Measurements from ENCODE around the gene ALDH7A1.

ALDH7A1 gene

GRCh38 chr5:126527892-126528291 lies 67.1 kb downstream of the ALDH7A1 start:
- TF ChIP-seq ARNTL (CRISPR knock-in tag; IDR thresholded peaks at IDR 0.05; ENCODE audit: borderline replicate concordance, low read depth) (no peak), CREB5 (CRISPR knock-in tag; IDR thresholded peaks at IDR 0.05; ENCODE audit: low read depth) (no peak), BACH2 (CRISPR knock-in tag; IDR thresholded peaks at IDR 0.05; ENCODE audit: borderline replicate concordance) (no peak), ESRRG (CRISPR knock-in tag; IDR thresholded peaks at IDR 0.05) (no peak), CSDC2 (CRISPR knock-in tag; IDR thresholded peaks at IDR 0.05) (no peak), OSR1 (CRISPR knock-in tag; IDR thresholded peaks at IDR 0.05) (no peak), CSRNP3 (CRISPR knock-in tag; IDR thresholded peaks at IDR 0.05) (no peak), PPARA (CRISPR knock-in tag; IDR thresholded peaks at IDR 0.05; ENCODE audit: borderline replicate concordance) (no peak), ZFP3 (CRISPR knock-in tag; IDR thresholded peaks at IDR 0.05) (no peak), ZFP30 (CRISPR knock-in tag; IDR thresholded peaks at IDR 0.05) (no peak), ZNF565 (CRISPR knock-in tag; conservative IDR thresholded peaks at IDR 0.05; ENCODE audit: low read depth) (no peak), GLIS3 (CRISPR knock-in tag; IDR thresholded peaks at IDR 0.05) (no peak), ISL1 (CRISPR knock-in tag; IDR thresholded peaks at IDR 0.05) (no peak), POU6F1 (CRISPR knock-in tag; IDR thresholded peaks at IDR 0.05; ENCODE audit: borderline replicate concordance, low read depth) (no peak), TCF4 (CRISPR knock-in tag; IDR thresholded peaks at IDR 0.05; ENCODE audit: borderline replicate concordance) (no peak), PATZ1 (CRISPR knock-in tag; IDR thresholded peaks at IDR 0.05; ENCODE audit: borderline replicate concordance) (no peak)
- no peak for ATAC-seq

GRCh38 chr5:126527158-126527557 lies 67.9 kb downstream of the ALDH7A1 start:
- no peak for ATAC-seq
- no peak for TF ChIP-seq TCF4 (CRISPR knock-in tag; IDR thresholded peaks at IDR 0.05; ENCODE audit: borderline replicate concordance)
- TF ChIP-seq BACH2 (CRISPR knock-in tag; IDR thresholded peaks at IDR 0.05; ENCODE audit: borderline replicate concordance), result no peak
- no peak for TF ChIP-seq ZC3H10 (CRISPR knock-in tag; IDR thresholded peaks at IDR 0.05)
- no peak for TF ChIP-seq ZNF565 (CRISPR knock-in tag; conservative IDR thresholded peaks at IDR 0.05; ENCODE audit: low read depth)
- no peak for TF ChIP-seq PATZ1 (CRISPR knock-in tag; IDR thresholded peaks at IDR 0.05; ENCODE audit: borderline replicate concordance)
- no peak for TF ChIP-seq OSR1 (CRISPR knock-in tag; IDR thresholded peaks at IDR 0.05)

- no peak for ATAC-seq
- TF ChIP-seq CSDC2 (CRISPR knock-in tag; IDR thresholded peaks at IDR 0.05) (no peak), ZFP30 (CRISPR knock-in tag; IDR thresholded peaks at IDR 0.05) (no peak), GLIS3 (CRISPR knock-in tag; IDR thresholded peaks at IDR 0.05) (no peak), SNAI2 (CRISPR knock-in tag; IDR thresholded peaks at IDR 0.05) (no peak), RARB (CRISPR knock-in tag; IDR thresholded peaks at IDR 0.05) (no peak), ESRRG (CRISPR knock-in tag; IDR thresholded peaks at IDR 0.05) (no peak), TOX (CRISPR knock-in tag; IDR thresholded peaks at IDR 0.05; ENCODE audit: borderline replicate concordance) (no peak), CREB5 (CRISPR knock-in tag; IDR thresholded peaks at IDR 0.05; ENCODE audit: low read depth) (no peak), CSRNP3 (CRISPR knock-in tag; IDR thresholded peaks at IDR 0.05) (no peak), ZNF565 (CRISPR knock-in tag; conservative IDR thresholded peaks at IDR 0.05; ENCODE audit: low read depth) (no peak), PATZ1 (CRISPR knock-in tag; IDR thresholded peaks at IDR 0.05; ENCODE audit: borderline replicate concordance) (no peak)
These were observed 68.5 kb downstream of the ALDH7A1 start for GRCh38 chr5:126526493-126526892.

Data from SK-N-SH treated with all-trans-retinoic acid at 6 μM for 48 hours (cell line).